NOMO-1 treated with DMSO at 0.1 percent for 48 hours (cell line): ENCODE data around the gene ETAA1.

Source experiments
- DNase-seq: peaks from one replicate; lab custom pipeline; 2025; ENCODE audit not compliant: unreplicated experiment; lab: John Stamatoyannopoulos, UW

Gene ETAA1

GRCh38 chr2:67436221-67436620 is 39.1 kb downstream of the ETAA1 start:
- DNase-seq = no peak

- no peak for DNase-seq
Measured at GRCh38 chr2:67437114-67437513, 40.0 kb downstream of the ETAA1 start.

- no peak for DNase-seq
Measured at GRCh38 chr2:67438337-67438736, 41.2 kb downstream of the ETAA1 start.

GRCh38 chr2:67445652-67446268 is 48.6 kb downstream of the ETAA1 start:
- DNase-seq = no peak

- no peak for DNase-seq
Measured at GRCh38 chr2:67446491-67446911, 49.4 kb downstream of the ETAA1 start.

- DNase-seq = no peak
Measured at GRCh38 chr2:67448648-67449047, 51.5 kb downstream of the ETAA1 start.

GRCh38 chr2:67451086-67451832 is 54.1 kb downstream of the ETAA1 start:
- DNase-seq = no peak

- DNase-seq = no peak
Measured at GRCh38 chr2:67453310-67453709, 56.2 kb downstream of the ETAA1 start.

- DNase-seq = no peak
Measured at GRCh38 chr2:67455219-67456142, 58.3 kb downstream of the ETAA1 start.

GRCh38 chr2:67456428-67456827 is 59.3 kb downstream of the ETAA1 start:
- DNase-seq = no peak

- no peak for DNase-seq
Measured at GRCh38 chr2:67457699-67458098, 60.6 kb downstream of the ETAA1 start.

- no peak for DNase-seq
Measured at GRCh38 chr2:67459761-67460160, 62.6 kb downstream of the ETAA1 start.
